B cell (primary cell): ENCODE measurements around the gene ADRA2C.

Experiments
- EZH2 ChIP-seq: IDR thresholded peaks from 2 replicates; pipeline ENCODE4 v1.6.1; 2012; ENCODE audit warnings: borderline replicate concordance, low read depth, mild to moderate bottlenecking, moderate library complexity, low read length; ENCODE audit not compliant: insufficient read depth, poor library complexity, severe bottlenecking
- TF ChIP-seq, protein P1 (sequence below): fragments of 200-600 bp; IDR thresholded peaks from one replicate; pipeline ENCODE4 v1.8.0; 2022; ENCODE audit warnings: antibody characterized with exemption, mild to moderate bottlenecking

DNA sequence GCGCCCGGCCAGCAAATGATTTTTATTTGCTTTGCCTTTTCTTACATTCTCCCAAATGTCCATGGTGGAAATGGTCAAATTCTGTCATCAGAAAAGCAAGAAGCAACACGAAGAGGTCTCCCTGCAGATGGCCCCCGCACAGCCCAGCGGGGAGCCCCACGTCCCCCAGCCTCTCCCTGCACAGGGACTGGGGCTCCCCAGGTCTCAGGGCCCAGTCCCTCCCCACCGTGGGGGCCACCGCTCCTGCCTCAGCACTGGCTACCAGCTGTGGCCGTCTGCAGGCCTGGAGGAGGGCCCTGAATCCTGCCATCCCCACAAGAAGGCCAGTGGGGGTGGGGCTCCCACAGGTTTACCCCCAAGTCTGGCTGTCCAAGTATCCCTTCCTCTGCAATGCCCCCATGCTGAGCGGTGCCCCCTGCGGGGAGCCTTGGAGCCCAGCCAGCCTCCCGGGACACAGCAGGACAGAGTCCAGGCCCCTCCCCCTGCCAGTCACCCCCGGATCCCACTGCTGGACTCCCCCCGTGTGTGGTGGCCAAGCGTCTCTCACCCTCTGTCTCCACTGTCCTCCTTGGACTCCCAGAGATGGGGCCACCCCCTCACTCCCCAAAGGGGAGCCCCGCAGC is 38.2 kb upstream of the ADRA2C start:
- TF ChIP-seq, protein P1, sequence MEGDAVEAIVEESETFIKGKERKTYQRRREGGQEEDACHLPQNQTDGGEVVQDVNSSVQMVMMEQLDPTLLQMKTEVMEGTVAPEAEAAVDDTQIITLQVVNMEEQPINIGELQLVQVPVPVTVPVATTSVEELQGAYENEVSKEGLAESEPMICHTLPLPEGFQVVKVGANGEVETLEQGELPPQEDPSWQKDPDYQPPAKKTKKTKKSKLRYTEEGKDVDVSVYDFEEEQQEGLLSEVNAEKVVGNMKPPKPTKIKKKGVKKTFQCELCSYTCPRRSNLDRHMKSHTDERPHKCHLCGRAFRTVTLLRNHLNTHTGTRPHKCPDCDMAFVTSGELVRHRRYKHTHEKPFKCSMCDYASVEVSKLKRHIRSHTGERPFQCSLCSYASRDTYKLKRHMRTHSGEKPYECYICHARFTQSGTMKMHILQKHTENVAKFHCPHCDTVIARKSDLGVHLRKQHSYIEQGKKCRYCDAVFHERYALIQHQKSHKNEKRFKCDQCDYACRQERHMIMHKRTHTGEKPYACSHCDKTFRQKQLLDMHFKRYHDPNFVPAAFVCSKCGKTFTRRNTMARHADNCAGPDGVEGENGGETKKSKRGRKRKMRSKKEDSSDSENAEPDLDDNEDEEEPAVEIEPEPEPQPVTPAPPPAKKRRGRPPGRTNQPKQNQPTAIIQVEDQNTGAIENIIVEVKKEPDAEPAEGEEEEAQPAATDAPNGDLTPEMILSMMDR = no peak
- no peak for TF ChIP-seq EZH2
